Testis (tissue), 3 donors: ENCODE data around the gene MLLT1. TPM values are rescaled to one million over a fixed set of nuclear protein-coding genes. Genes with fewer than 3 reads are reported as not detected.
A peak's percentile ranks its signal among the peaks of the same experiment; 100 is the strongest.

Experiments used
- DNase-seq: peaks from one replicate; pipeline ENCODE4 v3.0.0-alpha.2; 2019
- H3K27ac ChIP-seq, 2 donors: fragments of 200-600 bp; sonication (generic); one replicate each; pipeline ENCODE4 v1.5.1; 2019
- H3K27me3 ChIP-seq: fragments of 200-600 bp; sonication (generic); one replicate; pipeline ENCODE4 v1.5.1; 2019
- H3K36me3 ChIP-seq: fragments of 200-600 bp; sonication (generic); one replicate; pipeline ENCODE4 v1.5.1; 2017; ENCODE audit warnings: low read depth; ENCODE audit errors: missing control alignments
- H3K4me1 ChIP-seq: fragments of 200-600 bp; sonication (generic); one replicate; pipeline ENCODE4 v1.5.1; 2019
- H3K4me3 ChIP-seq, 2 donors: fragments of 200-600 bp; sonication (generic); one replicate each; pipeline ENCODE4 v1.5.1; 2017 to 2019
- H3K9me3 ChIP-seq: fragments of 200-600 bp; sonication (generic); one replicate; pipeline ENCODE4 v1.5.1; 2017
- POLR2A ChIP-seq: fragments of 450-650 bp; IDR thresholded peaks from one replicate; pipeline ENCODE4 v1.6.1; 2017; ENCODE audit warnings: antibody characterized with exemption, mild to moderate bottlenecking, moderate library complexity
- WGBS, 2 donors: methylation state at CpG; one replicate each; pipeline ENCODE4 v1.1.5; 2018; 5-methylcytosine and 5-hydroxymethylcytosine counted together
- intact Hi-C: fragments of 100-400 bp; cut with DNase I; formaldehyde crosslinking; loops from one replicate; pipeline ENCODE4 v1.15.1; 2023; ENCODE audit warnings: low total_unique reads
- polyA plus RNA-seq: library from polyadenylated mRNA; stranded (reverse); fragments of 350-450 nt; fragmentation: Illumina TruSeq; extraction: RNeasy Lipid Tissue Mini Kit (QIAGEN cat#74804); gene quantifications from one replicate; pipeline ENCODE4 v1.2.3, GENCODE V29; 2014; ENCODE audit warnings: low read depth, low replicate concordance; ENCODE audit not compliant: insufficient read depth
- total RNA-seq, 2 donors: library from RNA; depleted of rRNA; stranded (reverse); fragments of >200 nt; gene quantifications; one replicate each; pipeline ENCODE4 v1.2.3, GENCODE V29; 2016
- TF ChIP-seq, protein P1 (sequence below), 3 experiments: fragments of 450-650 bp in 2 of 3; fragments of 200-600 bp in 1 of 3; sonication (generic) in 1 of 3; IDR thresholded peaks; one replicate each; pipeline ENCODE4 v1.5.1; 2016 to 2019; ENCODE audit warnings: antibody characterized with exemption in 3 of 3, mild to moderate bottlenecking in 2 of 3, moderate library complexity in 1 of 3

The MLLT1 gene
- total and polyA plus RNA-seq, 3 donors from 2014 or later: 17.3 to 32.0 (median 22.4) TPM

- Histone ChIP-seq H3K9me3 (no peaks in the 10 kb centered on the region), H3K36me3 (no peaks in the 10 kb centered on the region), H3K27me3 (no peaks in the 10 kb centered on the region), H3K4me1 (no peaks in the 10 kb centered on the region), H3K4me3 (no peak overlapping the region), H3K27ac (no peak overlapping the region)
- DNase-seq: no peak
- intact Hi-C loops: no loop called here
- TF ChIP-seq POLR2A: no peak
- TF ChIP-seq, protein P1, sequence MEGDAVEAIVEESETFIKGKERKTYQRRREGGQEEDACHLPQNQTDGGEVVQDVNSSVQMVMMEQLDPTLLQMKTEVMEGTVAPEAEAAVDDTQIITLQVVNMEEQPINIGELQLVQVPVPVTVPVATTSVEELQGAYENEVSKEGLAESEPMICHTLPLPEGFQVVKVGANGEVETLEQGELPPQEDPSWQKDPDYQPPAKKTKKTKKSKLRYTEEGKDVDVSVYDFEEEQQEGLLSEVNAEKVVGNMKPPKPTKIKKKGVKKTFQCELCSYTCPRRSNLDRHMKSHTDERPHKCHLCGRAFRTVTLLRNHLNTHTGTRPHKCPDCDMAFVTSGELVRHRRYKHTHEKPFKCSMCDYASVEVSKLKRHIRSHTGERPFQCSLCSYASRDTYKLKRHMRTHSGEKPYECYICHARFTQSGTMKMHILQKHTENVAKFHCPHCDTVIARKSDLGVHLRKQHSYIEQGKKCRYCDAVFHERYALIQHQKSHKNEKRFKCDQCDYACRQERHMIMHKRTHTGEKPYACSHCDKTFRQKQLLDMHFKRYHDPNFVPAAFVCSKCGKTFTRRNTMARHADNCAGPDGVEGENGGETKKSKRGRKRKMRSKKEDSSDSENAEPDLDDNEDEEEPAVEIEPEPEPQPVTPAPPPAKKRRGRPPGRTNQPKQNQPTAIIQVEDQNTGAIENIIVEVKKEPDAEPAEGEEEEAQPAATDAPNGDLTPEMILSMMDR (IDR thresholded peaks at IDR 0.05): no peak
- 87 to 91% methylated on average over 19 of the region's 19 CpGs for WGBS, 2 donors
Observed at GRCh38 chr19:6204866-6205723, 74.7 kb downstream of the MLLT1 start.

DNA sequence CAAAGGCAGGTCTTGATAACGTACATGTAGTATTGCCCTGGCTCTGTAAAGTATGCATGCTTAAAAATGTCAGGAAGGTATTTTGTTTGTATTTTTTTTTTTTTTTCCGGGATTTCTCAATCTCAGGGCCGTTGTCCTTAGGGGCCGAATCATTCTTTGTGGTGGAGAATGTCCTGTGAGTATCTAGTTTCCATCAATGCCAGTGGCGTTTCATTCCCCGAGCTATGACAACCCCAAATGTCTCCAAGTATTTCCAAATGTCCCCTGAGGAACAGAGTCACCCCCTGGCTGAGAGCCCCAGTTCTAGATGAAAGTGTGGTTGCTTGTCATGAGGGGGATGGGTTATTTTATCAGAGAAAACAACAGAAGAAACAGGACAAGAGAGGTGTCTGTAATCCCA lies 75.6 kb downstream of the MLLT1 start:
- 65 to 75% methylated on average over 6 of the region's 6 CpGs for WGBS, 2 donors
- no peak overlapping the region for H3K27ac ChIP-seq

GRCh38 chr19:6199240-6199994 lies 80.4 kb downstream of the MLLT1 start:
- 0 to 1% methylated on average over 49 to 55 of the region's 68 CpGs for WGBS, 2 donors

More for the DNA sequence above, 75.6 kb downstream of the MLLT1 start:
- no peak for TF ChIP-seq POLR2A
- TF ChIP-seq, protein P1 (IDR thresholded peaks at IDR 0.05): no peak
- no peak for DNase-seq
- H3K27me3 ChIP-seq: no peaks in the 10 kb centered on the region
- no peak overlapping the region for H3K4me3 ChIP-seq
- intact Hi-C loops: no loop called here
- no peaks in the 10 kb centered on the region for H3K9me3 ChIP-seq
- no peaks in the 10 kb centered on the region for H3K4me1 ChIP-seq
- H3K36me3 ChIP-seq: no peaks in the 10 kb centered on the region

GRCh38 chr19:6198896-6199239 lies 80.9 kb downstream of the MLLT1 start:
- H3K9me3 ChIP-seq: no peaks in the 10 kb centered on the region
- no peaks in the 10 kb centered on the region for H3K27me3 ChIP-seq
- H3K4me3 ChIP-seq: peak overlapping the region; percentile 69 to 78
- DNase-seq: no peak
- 11 to 16% methylated on average over 8 of the region's 8 CpGs for WGBS, 2 donors
- H3K27ac ChIP-seq: peak overlapping the region in 1 of 2 donors; percentile 50
- intact Hi-C loops: no loop called here
- H3K36me3 ChIP-seq: no peaks in the 10 kb centered on the region
- no peaks in the 10 kb centered on the region for H3K4me1 ChIP-seq
- TF ChIP-seq, protein P1 (IDR thresholded peaks at IDR 0.05): no peak
- TF ChIP-seq POLR2A: no peak

More at GRCh38 chr19:6199240-6199994, 80.4 kb downstream of the MLLT1 start:
- intact Hi-C loops: no loop called here
- no peak for TF ChIP-seq POLR2A
- TF ChIP-seq, protein P1 (IDR thresholded peaks at IDR 0.05): peak; percentile 20 to 56 (median 44)
- DNase-seq: peak; percentile 97
- no peaks in the 10 kb centered on the region for H3K9me3 ChIP-seq
- H3K4me3 ChIP-seq: peak overlapping the region; percentile 69 to 78
- H3K36me3 ChIP-seq: no peaks in the 10 kb centered on the region
- peak overlapping the region; percentile 68 to 77 for H3K27ac ChIP-seq
- no peaks in the 10 kb centered on the region for H3K4me1 ChIP-seq
- H3K27me3 ChIP-seq: no peaks in the 10 kb centered on the region
